AG09319 (cell line): ENCODE data around the gene ARNT2.

Experiments
- DNase-seq: peaks from one replicate; pipeline ENCODE4 v3.0.0-alpha.2; 2010; ENCODE audit warnings: low read depth; ENCODE audit errors: extremely low read depth
- TF ChIP-seq, protein P1 (sequence below): IDR thresholded peaks from 2 replicates; pipeline ENCODE4 v1.5.1; 2011; ENCODE audit warnings: low read depth, mild to moderate bottlenecking, inconsistent platforms, low read length, moderate library complexity

ARNT2 gene

DNA sequence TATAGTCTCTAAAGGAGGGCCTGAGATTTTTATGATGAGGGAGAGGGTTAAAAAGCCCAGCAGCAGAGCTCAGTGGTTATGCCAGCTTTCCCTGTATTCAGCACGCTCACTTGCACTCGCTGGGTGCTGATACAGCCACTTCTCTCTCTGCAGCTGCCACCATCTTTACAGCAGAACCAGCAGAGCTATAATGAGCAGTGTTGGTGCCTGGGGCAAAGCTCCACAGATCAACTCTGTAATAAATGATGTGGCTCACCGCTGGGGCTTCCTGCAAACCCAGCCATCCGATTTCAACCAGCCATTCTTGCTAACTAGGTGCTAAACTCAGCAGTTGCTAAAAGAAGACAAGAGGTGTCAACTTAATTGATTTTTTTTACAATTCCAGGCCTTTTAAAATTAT is 48.0 kb downstream of the ARNT2 start:
- DNase-seq, result no peak
- TF ChIP-seq, protein P1, sequence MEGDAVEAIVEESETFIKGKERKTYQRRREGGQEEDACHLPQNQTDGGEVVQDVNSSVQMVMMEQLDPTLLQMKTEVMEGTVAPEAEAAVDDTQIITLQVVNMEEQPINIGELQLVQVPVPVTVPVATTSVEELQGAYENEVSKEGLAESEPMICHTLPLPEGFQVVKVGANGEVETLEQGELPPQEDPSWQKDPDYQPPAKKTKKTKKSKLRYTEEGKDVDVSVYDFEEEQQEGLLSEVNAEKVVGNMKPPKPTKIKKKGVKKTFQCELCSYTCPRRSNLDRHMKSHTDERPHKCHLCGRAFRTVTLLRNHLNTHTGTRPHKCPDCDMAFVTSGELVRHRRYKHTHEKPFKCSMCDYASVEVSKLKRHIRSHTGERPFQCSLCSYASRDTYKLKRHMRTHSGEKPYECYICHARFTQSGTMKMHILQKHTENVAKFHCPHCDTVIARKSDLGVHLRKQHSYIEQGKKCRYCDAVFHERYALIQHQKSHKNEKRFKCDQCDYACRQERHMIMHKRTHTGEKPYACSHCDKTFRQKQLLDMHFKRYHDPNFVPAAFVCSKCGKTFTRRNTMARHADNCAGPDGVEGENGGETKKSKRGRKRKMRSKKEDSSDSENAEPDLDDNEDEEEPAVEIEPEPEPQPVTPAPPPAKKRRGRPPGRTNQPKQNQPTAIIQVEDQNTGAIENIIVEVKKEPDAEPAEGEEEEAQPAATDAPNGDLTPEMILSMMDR, result no peak

DNA sequence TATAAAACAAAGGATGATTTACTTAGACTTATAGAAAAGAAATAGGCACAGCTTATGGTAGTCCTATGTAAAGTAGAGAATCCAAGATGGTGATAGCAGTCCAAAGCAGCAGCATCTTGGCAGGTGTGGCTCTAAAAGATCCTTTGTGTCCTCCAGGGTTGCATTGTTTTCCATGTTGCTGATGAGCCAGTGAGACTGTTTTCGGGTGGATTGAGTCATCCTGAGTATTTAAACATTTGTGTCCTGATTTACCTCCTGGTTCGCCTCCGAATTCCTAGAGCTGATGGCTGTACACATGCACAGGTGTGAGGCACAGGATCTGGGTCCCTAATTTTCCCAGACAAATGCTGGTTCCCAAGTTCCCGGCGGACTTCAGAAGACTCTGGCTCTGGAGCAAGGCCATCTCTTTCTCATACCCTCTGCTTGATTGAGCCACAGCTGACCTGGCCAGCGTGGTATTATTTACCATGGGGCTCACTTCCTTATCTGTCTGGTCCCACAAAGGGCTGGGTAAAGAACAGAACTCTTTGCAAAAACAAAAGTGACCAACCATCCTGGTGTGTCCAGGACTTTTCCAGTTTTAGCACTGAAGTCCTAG is 51.0 kb downstream of the ARNT2 start:
- no peak for DNase-seq
- TF ChIP-seq, protein P1, result no peak

DNA sequence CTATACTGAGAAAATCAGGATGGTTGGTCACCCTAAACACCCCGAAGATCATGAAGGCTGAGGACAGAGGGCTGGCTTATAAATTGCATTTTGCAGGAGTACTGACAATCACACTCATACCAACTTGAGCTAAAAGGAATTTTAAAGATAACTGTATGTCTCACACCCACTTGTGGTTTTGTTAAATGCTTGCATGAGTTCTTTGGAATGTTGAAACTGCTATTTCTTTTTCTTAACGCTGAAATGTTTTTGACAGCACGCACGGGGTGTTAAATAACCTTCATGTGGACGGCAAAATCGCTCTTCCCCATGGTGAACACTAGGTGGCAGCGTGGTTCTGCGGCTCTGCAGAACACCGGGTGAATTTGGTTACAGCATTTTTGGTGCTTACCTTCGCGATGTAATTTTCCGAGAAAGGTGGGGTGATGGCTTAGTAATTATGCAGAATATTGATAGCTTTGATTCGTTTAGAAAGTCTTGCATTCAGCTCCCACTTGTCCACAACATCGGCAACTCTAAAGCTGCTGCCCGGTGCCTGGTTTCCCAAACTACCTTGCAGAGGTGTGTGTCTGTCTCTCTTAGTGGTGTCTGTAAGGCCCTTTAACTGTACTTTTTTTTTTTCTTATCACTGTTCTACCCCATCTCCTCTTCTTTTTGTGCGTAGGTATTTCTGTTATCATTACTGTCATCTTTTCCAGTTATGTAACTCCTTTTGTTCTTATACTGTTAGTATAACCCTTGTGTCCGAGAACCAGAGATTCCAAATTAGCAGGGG is 51.7 kb downstream of the ARNT2 start:
- peak; percentile 85 for DNase-seq
- TF ChIP-seq, protein P1, result peak; percentile 94

DNA sequence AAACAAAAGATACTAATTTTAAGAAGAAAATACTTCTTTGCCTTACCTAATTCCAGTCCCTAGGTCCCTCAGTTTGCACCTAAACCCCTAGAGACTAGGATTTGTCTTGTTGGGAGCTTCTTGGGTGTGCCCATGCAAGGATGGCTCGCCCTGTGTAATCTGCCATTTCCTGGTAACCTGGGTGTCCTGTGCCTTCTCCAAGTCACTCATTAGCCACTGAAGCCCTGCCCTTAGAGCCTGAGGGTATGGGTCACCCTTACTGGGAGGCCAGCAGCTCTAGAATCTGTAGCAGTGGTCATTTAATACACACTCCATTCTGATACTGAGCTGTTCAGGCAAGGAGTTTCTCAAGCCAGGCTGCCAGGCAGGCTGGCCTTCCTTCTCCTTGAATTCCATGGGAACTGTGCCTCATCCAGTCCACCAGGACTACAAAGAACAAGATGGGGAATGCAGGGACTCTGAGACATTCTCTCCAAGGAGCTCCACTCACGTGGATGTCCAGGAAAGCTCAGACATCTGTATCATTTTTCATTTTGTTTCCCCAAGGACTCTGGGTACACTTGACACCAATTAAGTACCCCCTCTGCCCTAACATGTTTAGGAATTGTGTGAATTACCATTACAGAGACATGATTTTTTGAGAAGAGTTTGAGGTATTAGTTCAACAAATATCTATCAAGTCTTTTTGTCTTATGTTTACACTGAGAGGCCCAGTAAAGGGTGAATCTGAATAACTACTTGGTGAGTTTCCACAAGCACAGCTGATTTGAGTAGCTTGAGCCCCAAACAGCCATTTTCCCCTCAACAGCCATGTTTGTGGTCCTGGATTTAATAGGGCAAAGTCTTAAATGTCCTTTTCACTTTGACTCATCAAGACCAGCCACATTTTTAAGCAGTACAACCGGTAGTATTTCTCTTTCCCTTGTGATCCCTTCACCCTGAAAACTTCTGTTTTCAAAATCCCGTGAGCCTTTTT is 52.6 kb downstream of the ARNT2 start:
- TF ChIP-seq, protein P1, result no peak
- DNase-seq, result no peak

DNA sequence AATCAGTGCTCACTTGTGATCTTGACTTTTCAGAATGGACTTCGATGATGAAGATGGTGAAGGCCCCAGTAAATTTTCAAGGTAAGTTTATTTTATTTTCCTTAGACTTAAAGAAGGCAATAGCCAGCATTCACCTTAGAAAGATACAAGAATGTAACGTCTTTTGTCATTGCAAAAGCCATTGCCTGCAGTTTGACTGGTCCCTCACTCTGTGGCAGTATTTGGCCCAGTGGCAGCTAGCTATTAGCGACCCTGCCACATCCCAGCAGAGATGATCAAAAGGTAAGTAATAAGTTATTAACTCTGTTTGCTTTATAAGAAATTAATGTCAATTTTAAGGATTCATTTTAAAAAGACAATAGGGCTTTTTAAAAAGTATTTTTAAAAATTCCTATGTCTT is 53.7 kb downstream of the ARNT2 start:
- TF ChIP-seq, protein P1, result no peak
- DNase-seq, result no peak

DNA sequence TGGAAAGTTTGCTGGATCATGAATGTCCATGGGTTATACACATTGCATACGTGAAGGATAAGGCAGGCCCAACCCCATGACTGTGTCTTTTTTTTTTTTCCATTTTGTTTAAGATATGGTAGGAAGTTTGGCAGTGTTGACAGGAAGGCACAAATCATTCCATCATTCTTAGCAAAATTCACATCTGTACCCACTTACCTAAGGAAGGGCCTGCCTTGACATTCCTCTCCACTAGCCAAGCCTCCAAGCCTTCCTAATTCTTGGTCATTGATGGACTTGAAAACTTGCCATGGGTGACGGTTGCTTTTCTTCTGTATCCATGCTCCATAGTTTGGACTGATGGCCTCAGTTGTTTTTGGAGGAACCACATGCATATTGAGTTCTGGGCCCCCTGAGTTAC is 54.4 kb downstream of the ARNT2 start:
- TF ChIP-seq, protein P1, result no peak
- no peak for DNase-seq
